MM.1S (cell line): Measurements from ENCODE around the gene IFNE.
A peak's percentile ranks its signal among the peaks of the same experiment; 100 is the strongest.

Experiments
- CTCF ChIP-seq: fragments of 300-600 bp; sonication (generic); IDR thresholded peaks from 2 replicates; pipeline ENCODE4 v1.5.1; 2016; ENCODE audit warnings: antibody characterized with exemption, low read length, mixed read lengths
- EZH2 ChIP-seq: fragments of 300-600 bp; sonication (generic); optimal IDR thresholded peaks from 2 replicates; pipeline ENCODE3; 2017; ENCODE audit warnings: low read depth, mild to moderate bottlenecking, antibody characterized with exemption, low read length, mixed read lengths
- EZH2phosphoT487 ChIP-seq: fragments of 300-600 bp; sonication (generic); IDR thresholded peaks from 2 replicates; pipeline ENCODE4 v1.6.1; 2018; ENCODE audit warnings: antibody characterized with exemption, low read length

DNA sequence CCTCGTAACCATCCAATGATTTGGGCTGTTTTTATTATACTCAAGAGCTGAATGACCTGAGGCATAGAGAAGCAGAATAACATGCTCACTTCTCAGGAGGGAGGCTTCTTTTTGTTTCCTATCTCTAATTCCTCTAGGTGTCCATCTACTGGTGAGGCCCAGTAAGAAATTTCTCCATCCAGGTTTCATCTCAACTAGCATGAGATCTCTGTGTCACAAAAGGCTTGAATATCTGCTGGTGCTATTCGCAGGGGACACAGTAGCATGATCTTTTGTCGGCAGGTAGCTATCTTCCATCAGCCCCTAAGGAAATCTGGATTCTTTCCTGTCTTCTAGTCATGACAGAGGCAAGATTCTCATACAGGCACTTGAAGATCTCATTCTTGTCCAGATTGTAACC lies 8.9 kb downstream of the IFNE start:
- no peak for TF ChIP-seq EZH2phosphoT487
- peak; percentile 12; the same call in 1 of the 2 replicates for TF ChIP-seq CTCF
- no peak for TF ChIP-seq EZH2
